ENCODE results near the gene ATP5F1C.
"Not testable (repeated sequence)": the region's sequence is repeated elsewhere in the genome, so short reads cannot be mapped to it uniquely, and the experiment has no call there.

Gene ATP5F1C

DNA sequence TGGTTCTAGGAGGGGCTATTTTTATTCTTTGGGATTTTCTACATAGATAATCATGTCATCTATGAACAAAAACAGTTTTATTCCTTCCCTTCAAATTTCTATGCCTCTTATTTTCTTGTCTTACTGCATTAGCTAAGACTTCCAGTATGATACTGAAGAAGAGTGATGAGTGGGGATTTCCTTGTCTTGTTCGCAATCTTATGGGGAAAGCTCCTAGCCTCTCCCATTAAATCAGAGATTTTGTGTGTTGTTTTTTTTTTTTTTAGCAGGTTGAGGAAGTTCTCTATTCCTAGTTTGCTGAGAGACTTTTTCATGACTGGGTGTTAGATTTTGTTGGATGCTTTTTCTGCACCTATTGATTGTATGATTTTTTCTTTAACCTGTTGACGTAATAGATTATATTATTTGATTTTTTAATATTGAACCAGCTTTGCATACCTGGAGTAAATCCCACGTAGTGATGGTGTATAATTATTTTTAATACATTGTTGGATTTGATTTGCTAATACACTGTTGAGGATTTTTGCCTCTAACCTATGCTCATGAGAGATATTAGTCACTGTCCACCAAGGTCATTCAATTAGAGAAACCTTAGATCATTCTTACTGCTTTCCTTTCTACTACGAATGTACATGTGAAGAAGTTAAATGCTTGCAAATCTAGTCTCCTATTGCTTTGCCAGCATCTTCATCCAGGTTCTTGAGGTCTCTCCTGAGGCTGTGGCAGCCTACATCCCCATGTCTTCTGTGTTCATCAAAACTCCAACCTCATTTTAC is 6.5 kb downstream of the ATP5F1C start:
- DNase-seq: no peak

DNA sequence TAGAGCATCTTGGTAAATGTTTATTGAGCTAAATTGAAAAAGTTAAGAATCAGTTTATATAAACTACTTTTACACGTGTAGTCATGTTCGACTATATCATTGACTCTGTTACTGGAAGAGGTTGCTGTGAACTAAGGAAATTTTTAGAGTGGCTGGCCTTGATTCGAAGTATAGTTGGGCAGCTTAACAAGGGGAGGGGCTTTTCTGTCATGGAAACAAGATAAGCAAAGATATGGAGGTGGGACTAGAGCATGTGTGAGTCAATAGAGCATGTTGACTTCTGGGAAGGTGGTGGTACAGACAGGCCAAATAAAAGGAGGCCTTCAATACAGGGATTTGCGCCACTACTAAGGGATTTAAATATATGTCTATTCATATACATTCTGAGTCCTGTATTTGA is 7.6 kb downstream of the ATP5F1C start:
- DNase-seq: no peak

DNA sequence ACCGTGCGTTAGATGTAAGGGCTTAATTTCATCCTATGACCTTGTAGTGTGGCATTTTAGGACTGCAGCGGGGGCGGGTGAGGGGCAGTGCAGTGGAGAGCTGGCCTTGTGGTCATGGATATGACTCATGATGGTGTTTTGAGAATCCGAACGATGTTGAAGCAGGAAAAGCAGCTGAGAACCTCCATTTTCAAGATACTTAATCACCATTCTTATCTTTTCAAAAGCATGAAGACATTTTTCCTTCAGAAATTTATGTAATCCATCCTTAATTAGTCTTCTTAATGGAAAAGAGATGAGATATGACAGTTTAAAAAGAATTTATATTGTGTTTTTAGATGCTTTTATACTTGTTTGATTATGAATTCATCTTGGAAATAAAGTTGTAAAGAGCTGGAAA is 9.6 kb downstream of the ATP5F1C start:
- no peak for DNase-seq

DNA sequence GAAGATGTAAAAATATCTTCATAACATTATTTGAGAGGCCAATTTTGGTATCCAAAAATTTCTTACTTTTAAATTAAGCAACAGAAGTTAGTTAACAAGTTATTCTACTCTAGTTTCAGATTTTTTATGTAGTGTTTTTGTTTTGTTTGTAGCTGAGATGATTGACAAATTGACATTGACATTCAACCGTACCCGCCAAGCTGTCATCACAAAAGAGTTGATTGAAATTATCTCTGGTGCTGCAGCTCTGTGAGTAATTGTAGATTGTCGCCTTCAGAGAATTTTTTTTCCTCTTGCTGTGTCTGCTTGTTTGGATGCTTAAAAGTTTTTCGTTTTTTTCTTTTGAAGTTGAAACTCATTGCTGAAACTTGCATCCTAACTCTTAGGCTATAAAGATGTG is 14.6 kb downstream of the ATP5F1C start:
- DNase-seq: no peak

DNA sequence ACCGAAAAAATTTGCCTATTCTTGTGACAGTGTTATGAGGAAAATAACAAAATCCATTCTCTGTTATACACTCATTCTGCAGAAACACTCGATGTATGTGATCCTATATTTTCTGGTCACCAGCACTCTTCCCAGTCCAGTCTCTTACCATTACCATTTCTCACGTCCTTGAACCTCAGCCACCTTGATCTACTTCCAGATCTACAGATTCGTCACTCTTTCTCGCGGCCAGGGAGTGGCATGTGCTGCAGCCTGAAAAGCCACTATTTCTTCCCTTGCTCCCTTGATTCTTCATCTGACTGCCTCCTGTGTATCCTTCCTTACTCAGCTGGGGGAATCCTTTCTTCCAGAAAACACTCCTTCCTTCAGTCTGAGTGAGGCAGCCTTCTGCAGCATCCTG is 16.2 kb downstream of the ATP5F1C start:
- no peak for DNase-seq

DNA sequence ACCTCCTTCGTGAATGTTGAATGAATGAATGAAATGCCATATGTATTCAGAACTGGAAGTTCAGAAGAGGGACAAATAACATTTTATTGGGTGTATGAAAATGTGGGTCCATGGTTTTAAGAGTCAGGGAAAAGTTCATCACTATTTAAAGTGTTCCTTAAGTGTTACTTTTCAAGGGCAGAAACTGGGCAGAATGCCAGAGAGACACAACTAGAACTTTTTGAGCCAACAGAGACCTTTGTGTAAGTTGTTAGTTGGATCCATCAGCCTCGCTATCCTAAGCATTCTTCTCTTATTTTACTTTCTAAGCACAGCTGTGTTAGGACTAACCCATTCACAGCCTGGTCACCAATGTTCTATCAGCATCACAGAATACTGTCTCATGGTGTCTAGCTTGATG is 16.8 kb downstream of the ATP5F1C start:
- no peak for DNase-seq

DNA sequence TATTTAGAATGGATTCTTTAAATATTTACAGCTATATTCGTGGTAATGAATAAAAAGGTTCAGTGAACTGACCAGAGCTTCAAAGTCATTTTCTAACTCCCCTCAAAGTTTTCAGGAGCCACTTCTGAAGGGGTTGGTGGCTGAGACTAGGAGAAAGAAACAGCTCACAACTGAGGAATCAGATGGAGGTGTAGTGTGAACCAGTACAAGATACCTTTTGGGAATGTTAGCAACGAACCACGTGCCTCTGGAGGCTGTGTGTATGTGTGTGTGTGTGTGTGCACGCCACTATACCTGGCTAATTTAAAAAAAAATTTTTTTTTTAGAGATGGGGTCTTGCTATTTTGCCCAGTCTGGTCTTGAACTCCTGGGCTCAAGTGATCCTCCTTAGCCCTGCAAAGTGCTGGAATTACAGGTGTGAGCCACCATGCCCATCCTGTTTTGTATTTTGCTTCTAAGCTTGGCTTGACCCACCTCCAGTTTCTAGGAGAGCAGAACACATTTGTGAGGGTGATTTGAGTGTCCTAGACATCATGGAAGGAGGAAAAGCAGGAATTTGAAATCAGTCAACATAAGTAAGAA is 20.8 kb downstream of the ATP5F1C start:
- no peak for DNase-seq

DNA sequence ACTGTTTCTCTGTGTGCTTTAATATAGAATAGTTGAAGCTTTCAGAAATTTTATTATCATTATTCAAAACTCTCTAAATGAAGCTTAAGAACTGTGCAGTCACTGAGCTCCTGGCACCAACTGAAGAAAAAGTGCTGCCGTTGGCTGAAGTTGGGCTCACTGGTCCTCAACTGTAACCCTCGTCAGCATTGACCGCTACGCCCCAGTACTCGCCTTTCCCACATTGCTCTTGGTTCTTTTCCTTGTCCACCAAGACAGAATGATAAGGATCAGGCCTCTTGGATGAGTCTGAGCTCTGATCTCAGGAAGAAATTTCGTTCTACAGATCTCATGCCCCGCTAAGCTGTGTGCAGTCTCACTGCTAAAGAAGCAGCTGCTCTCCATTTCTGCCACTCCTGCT is 22.5 kb downstream of the ATP5F1C start:
- no peak for DNase-seq

DNA sequence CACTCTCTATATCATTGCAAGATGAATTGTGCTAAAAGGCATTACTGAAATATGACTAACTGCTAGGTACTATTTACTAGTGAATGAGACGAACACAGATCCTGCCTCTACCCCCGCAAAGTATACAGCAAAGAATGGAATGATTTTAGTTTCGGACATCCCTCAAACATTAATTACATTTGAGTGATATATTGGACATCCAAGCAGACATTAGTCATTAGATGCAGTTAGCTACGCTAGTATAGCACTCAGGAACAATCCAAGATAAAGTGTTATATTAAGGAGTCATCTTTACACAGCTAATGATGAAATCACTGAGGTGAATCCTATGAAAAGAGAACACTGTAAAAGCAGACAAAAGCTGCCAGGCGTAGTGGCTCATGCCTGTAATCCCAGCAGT is 23.0 kb downstream of the ATP5F1C start:
- no peak for DNase-seq

DNA sequence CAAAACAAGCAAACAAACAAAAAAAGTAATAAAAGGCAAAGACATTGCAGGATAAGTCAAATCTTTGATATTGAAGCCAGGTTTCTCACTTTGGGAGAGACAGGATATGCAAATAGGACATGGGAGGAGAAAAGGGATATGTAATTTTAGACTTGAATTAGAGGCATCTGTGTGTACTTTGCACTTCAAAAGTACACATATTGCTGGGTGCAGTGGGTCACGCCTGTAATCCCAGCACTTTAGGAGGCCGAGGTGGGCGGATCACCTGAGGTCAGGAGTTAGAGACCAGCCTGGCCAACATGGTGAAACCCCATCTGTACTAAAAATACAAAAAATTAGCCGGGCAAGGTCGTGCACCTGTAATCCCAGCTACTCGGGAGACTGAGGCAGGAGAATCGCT is 23.8 kb downstream of the ATP5F1C start:
- DNase-seq: not testable (repeated sequence)

DNA sequence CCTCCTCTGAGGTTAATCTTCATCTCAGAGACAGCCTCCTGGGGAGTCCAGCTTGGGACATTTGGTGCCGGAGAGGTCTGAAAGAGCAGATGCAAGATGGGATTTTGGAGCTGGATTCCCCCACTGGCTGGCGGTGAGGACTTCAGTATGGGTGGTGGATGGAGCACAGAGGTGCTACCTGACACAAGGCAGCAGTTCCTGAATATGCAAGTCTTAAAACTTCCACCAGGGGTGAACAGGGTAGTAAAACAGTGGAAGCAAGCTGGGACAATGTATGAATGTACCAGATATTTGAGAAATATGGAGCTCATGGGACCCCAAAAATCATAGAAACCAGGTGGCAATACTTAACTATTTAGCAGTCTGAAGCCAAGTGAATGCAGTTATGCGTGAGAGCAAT is 25.5 kb downstream of the ATP5F1C start:
- DNase-seq: no peak

DNA sequence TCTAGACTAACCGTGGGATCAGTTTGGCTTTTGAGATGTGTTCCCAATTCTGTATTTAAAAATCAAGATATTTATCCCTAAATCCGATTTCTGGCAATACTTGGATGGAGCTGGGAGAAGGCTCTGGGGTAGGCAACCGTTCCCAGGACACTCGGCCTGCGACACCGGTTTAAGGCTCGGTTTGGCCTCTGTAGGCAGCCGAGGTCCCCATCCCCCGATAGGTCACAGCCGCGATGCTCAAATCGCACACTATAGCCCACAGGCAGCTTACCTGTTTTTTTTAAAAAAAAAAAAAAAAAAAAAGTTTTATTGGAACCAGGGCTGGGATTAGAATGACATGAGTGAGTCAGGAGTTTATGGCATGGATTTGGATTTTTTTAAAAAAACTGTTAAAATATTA is 29.6 kb downstream of the ATP5F1C start:
- no peak for DNase-seq

DNA sequence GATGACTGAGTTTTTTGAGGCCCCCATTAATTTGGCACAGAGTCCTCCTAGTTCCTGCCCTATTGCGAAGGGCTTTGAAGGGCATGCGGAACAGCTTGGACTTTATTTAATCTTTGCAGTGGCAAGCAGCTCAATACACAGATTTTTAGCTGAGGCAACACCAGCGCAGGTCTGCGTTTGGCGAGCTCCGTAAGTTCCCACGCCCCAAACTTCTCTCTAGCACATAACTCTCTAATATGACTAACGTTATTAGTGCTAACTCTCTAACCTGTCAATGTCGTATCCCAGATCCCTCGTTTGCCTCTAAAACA is 30.0 kb downstream of the ATP5F1C start:
- DNase-seq: no peak

DNA sequence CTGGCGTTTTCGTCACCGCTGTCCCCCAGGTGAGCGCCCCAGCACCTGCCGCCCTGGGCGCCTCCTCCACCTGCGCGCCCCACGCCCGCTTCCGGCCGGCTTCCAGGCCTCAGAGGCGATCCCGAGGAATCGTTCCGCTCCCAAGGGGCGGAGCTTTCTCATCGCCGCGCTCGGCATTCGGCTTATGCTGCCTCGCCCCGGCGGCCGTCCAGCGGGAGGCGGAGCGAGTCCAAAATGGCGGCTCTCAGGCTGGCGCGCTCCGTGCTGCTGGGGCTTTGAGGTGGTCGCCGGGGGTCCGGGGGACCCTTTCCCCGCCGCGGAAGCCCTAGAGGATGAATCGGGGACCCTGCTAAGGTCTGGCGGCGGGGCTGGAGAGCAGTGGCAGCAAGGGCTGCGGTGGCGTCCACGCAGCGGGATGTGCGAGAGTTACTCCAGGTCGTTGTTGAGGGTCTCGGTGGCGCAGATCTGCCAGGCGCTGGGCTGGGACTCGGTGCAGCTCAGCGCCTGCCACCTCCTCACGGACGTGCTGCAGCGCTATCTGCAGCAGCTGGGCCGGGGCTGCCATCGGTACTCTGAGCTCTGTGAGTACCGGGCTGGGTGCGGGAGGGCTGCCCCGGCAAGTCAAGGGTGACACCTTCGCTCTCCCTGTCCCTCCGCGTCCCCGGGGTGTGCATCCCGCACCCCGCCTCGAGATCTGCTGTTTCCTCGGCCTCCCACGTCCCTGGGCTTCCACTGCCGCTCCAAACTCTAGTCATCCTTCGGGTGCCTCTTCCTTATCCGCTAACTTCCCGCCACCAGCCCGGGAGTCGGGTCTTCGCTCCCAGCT is 30.5 kb downstream of the ATP5F1C start, which contains the start of gene TAF3:
Gene TAF3 (plus strand): TSS at position 211 of the 826 bp plus-strand sequence. CDS start 205 bp downstream, at position 416.
- DNase-seq: peak; percentile 85 to 88 (median 86)

DNA sequence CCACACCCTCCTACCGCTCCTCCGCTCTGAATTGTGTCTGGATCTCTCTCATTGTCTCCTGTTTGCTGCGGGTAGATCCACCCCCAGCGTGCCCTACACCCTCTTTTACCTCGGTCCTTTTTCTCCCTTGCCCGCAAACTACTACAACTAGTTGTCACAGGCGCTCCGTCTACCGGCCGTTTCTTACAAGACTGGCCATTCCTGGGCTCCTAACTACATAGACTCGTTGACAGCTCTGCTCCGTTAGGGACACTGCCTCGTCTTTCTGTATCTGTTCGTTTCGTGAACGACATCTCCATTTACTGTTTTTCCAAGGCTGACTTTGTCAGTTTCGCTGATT is 31.1 kb downstream of the ATP5F1C start:
- no peak for DNase-seq

DNA sequence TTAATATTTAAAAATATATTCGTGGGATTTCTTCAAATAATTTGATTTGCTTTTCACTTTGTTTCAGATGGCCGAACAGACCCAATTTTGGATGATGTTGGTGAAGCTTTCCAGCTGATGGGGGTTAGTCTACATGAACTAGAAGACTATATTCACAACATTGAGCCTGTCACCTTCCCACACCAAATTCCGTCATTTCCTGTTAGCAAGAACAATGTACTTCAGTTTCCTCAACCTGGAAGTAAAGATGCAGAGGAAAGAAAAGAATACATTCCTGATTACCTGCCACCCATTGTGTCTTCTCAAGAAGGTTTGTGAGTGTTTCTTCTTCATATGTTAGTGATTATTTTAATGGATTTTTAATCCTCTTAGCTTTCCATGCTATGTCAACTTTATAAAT is 36.3 kb downstream of the ATP5F1C start:
- no peak for DNase-seq

DNA sequence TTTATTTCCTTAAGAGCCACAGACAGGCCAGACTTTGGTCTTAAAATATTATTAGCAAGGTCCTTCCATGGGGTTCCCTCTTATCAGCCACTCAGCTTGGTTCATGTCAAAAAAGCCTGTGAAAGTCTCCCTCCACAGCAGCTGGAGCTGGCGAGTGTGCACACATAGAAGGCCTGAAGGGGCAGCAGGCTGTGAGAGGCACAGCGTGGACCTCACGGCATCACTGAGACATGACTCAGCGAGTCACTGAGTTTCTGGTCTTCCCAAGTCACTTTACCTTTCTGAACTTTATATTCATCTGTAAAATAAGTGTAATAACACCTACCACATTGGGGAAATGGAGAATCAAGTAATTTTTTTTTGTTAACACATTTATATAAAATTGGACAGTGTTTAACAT is 39.0 kb downstream of the ATP5F1C start:
- no peak for DNase-seq

DNA sequence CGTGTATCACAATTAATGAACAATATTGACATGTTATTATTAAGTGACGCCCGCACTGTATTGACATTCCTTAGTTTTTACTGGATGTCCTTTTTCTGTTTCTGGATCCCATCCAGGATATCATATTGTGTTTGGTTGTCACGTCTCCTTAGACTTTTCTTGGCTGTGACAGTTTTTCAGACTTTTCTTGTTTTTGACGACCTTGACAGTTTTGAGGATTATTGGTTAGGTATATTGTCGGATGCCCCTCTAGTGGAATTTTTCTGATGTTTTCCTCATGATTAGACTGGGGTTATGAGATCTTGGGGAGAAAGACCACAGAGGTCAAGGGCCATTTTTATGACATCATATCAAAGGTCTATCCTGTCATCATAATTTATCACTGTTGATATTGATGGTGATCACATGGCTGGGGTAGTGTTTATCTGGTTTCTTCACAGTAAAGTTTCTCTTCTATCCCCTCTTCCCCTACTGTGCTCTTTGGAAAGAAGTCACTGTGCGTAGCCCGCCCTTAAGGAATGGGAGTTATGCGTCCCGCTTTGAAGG is 41.4 kb downstream of the ATP5F1C start:
- no peak for DNase-seq

DNA sequence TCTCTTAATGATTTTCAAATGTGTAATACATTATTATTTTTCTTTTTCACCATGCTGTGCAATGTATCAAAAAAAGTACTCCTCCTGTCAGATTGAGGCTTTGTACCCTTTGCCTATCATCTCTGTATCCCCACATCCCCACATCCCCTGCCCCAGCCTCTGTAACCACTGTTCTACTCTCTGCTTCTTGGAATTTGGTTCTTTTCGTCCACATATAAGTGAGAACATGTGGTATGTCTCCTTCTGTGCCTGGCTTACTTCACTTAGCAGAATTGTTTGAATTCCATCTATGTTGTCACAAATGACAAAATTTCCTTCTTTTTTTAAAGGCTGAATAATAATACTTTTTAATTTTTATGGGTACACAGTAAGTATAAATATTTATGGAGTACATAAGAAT is 44.1 kb downstream of the ATP5F1C start:
- no peak for DNase-seq

DNA sequence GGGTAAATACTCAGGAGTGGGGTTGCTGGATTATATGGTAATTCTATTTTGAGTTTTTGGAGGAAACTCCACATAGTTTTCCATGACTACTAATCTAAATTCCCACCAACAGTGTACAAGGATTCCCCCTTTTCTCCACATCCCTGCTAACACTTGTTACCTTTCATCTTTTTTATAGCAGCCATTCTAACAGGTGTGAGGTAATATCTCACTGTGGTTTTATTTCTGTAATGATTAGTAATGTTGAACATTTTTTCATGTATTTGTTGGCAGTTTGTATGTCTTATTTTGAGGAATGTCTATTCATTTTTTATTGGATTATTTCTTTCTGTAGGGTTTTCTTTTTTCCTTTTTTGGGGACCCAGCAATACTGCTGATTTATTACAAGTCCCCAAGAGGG is 45.2 kb downstream of the ATP5F1C start:
- DNase-seq: no peak

DNA sequence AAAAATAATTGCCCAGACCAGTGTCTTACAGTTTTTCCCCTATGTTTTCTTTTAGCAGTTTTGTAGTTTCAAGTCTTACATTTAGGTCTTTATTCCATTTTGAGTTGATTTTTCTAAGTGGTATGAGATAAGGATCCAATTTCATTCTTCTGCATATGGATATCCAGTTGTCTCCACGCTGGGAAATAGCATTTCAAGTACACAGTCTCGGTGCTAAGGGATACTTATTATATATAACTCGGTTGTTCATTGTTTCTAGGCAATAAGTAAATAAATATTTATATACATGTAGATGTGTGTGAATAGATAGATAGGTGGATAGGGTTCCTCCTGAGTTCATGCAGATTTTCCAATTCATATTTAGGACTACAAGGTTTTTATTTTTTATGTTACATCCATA is 46.3 kb downstream of the ATP5F1C start:
- DNase-seq: no peak

DNA sequence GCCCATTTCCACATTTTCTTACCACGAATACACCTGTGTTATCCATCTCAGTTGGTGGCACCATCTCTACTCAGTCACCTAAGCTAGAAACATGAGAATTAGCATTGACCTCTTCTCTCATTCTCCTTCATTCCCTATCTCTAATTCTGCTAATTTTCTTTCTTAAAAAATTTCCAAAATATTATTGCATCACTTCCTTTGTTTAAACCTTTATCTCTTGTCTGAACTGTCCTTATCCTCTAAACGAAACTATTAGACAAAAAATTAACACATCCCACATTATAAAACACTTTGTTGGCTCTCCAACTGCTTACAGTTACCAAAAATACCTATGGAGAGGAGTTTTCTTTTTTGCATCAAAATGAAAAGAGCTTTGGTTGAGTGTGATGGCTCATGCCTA is 48.6 kb downstream of the ATP5F1C start:
- no peak for DNase-seq

DNA sequence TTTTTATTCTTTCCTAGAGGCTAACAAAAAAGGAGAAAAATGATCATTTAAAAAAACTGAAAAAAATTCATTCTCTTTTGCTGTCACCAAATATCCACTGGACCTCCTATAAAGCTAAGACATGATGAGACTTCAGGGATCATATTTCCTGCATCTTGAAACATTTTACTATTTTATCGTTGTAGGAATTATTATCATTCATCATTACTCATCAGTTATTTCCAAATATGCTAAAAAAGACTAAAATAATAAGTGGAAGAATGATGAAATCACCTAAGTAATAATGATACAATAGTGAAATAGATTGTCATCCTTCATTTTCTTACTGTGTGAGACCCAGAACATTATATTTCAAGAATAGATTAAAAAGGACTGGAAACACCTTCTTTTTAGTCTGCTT is 58.6 kb downstream of the ATP5F1C start:
- no peak for DNase-seq

DNA sequence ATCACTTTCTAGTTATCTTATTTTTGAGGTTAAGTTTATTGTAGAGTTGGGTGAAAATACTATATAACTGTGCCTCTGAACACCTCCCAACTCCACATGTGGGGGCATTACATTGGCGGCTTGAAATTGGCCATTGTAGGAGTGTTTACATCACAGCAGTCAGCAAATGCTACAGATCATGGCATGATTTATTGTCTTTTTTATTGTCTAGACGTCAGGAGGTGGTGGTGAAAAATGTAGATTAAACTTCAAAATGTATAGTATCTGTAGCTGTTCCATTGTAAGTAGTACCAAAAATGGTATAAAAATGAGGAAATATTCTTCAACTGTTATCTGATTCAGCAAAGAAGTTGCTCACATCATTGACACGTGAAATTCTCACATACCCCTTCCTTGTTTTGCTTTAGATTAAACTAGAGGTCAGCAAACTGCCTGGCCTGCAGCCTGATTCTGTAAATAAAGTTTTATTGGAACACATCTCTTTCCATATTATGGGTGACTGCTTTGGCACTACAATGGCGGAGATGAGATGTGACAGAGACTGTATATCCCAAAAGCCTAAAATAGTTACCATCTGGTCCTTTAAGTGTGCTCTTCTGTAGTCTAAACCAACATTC is 65.4 kb downstream of the ATP5F1C start:
- no peak for DNase-seq
